HG03575 (cell line): ENCODE results near the gene PROK1.
"Not testable (repeated sequence)": the region's sequence is repeated elsewhere in the genome, so short reads cannot be mapped to it uniquely, and the experiment has no call there.

Experiments
- ATAC-seq: cut with Tn5 transposase; IDR thresholded peaks from one replicate; pipeline ENCODE4 v1.9.1; 2021; ENCODE audit not compliant: unreplicated experiment, insufficient number of reproducible peaks, low FRiP score; ENCODE audit errors: extremely low read depth

The PROK1 gene

GRCh38 chr1:110450929-110451328 is at the start of gene PROK1:
TSS of gene PROK1 (plus strand) at chr1:110451149. CDS start at chr1:110451217, 68 bp downstream.
- no peak for ATAC-seq

GRCh38 chr1:110403805-110404204 is 47.1 kb upstream of the PROK1 start:
- no peak for ATAC-seq

GRCh38 chr1:110404401-110404800 is 46.5 kb upstream of the PROK1 start:
- ATAC-seq = no peak

- not testable (repeated sequence) for ATAC-seq
Measured at GRCh38 chr1:110406407-110406806, 44.5 kb upstream of the PROK1 start.

- ATAC-seq = no peak
Measured at GRCh38 chr1:110407260-110408210, 43.4 kb upstream of the PROK1 start, which contains the start of gene LAMTOR5. TSS of gene LAMTOR5 (minus strand) at chr1:110407694. CDS start at chr1:110407620, 74 bp downstream.

- ATAC-seq = no peak
Measured at GRCh38 chr1:110408488-110408887, 42.5 kb upstream of the PROK1 start.

GRCh38 chr1:110409316-110409715 is 41.6 kb upstream of the PROK1 start:
- no peak for ATAC-seq

- no peak for ATAC-seq
Measured at GRCh38 chr1:110411173-110411735, 39.7 kb upstream of the PROK1 start.

- ATAC-seq = no peak
Measured at GRCh38 chr1:110412576-110412975, 38.4 kb upstream of the PROK1 start.

- ATAC-seq = not testable (repeated sequence)
Measured at GRCh38 chr1:110413045-110413444, 37.9 kb upstream of the PROK1 start.

- no peak for ATAC-seq
Measured at GRCh38 chr1:110418729-110419128, 32.2 kb upstream of the PROK1 start.

GRCh38 chr1:110420023-110420662 is 30.8 kb upstream of the PROK1 start:
- ATAC-seq = no peak

- ATAC-seq = no peak
Measured at GRCh38 chr1:110420874-110421793, 29.8 kb upstream of the PROK1 start.

GRCh38 chr1:110424699-110425611 is 26.0 kb upstream of the PROK1 start:
- no peak for ATAC-seq

- ATAC-seq = no peak
Measured at GRCh38 chr1:110425612-110426152, 25.3 kb upstream of the PROK1 start.

- ATAC-seq = no peak
Measured at GRCh38 chr1:110426854-110427253, 24.1 kb upstream of the PROK1 start.

- no peak for ATAC-seq
Measured at GRCh38 chr1:110428946-110429345, 22.0 kb upstream of the PROK1 start.

- no peak for ATAC-seq
Measured at GRCh38 chr1:110430366-110430765, 20.6 kb upstream of the PROK1 start.
